ENCODE measurements around the gene FGFRL1.
"Not testable (repeated sequence)": the region's sequence is repeated elsewhere in the genome, so short reads cannot be mapped to it uniquely, and the experiment has no call there.

FGFRL1 gene

DNA sequence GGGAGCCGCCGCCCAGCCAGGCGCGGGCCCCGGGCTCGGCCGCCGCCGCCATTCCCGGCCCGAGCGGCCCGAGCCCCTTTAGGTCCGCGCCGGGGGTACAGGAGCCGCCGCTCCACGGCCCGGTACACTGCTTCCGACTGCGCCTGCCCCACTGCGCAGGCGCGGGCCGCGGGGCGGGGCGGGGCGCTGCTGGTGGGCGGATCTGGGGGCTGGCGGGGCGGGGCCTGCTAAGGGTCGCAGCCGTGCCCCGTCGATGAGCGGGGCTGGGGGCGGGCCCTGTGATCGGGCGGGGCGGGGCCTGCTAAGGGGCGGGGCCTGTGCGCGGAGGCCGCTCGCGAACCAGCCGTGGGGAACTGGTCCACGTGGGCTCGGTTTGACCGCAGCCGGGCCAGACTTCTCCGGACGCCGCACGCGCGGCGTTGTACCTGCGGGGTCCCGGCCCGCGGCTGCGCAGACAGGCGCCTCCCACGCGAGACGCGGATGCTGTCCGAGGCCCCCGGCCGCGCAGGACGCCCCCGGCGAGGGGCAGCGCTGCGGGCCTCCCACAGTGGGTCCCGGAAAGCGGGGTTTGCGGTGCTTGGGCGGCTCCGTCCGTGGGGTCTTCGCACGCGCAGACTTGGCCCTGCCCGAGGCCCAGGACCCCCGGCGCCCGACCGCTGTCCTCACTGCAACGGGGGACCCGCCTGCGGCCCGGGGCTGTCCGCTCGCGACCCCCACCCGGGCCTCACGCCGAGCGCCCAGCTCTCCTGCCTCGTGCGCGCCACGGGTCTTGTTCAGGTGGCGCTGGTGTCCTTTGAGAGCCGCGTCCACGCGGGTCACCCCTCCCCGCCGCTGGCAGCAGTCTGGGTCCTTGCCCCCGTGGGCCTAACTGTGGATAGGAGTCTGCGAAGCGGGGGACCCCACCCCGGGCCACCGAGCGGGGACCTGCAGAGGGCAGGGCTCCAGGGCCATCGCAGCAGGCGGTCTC lies 37.7 kb upstream of the FGFRL1 start, which contains the start of gene DGKQ:
Gene DGKQ (minus strand): TSS at position 139 of the 967 bp plus-strand sequence. CDS start 87 bp downstream, at position 52.
- DNase-seq, result no peak

DNA sequence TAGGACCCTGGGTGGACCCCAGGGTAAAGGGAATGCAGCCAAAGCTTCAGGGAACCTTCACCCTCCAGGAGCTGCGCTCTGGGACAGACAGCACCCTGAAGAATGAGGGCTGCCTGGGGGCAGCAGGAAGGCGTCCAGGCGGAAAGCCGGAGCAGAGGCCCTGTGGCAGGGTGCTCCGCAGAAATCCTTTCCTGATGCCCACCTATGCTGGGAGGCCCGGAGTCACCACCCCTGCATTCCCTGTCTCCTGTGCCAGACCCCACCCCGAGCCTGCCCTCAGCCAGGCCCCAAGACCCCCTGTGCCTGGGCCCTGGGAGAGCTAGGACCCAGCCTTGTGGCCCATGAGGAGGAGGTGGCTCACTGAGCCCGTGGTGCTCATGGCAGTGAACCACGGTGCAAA lies 36.8 kb upstream of the FGFRL1 start:
- DNase-seq, result no peak

DNA sequence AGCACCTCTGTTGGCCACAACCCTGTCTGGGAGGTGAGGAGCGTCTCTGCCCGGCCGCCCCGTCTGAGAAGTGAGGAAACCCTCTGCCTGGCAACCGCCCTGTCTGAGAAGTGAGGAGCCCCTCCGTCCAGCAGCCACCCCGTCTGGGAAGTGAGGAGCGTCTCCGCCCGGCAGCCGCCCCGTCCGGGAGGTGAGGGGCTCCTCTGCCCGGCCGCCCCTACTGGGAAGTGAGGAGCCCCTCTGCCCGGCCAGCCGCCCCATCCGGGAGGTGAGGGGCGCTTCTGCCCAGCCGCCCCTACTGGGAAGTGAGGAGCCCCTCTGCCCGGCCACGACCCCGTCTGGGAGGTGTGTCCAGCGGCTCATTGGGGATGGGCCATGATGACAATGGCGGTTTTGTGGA lies 35.4 kb upstream of the FGFRL1 start:
- DNase-seq, result not testable (repeated sequence)

DNA sequence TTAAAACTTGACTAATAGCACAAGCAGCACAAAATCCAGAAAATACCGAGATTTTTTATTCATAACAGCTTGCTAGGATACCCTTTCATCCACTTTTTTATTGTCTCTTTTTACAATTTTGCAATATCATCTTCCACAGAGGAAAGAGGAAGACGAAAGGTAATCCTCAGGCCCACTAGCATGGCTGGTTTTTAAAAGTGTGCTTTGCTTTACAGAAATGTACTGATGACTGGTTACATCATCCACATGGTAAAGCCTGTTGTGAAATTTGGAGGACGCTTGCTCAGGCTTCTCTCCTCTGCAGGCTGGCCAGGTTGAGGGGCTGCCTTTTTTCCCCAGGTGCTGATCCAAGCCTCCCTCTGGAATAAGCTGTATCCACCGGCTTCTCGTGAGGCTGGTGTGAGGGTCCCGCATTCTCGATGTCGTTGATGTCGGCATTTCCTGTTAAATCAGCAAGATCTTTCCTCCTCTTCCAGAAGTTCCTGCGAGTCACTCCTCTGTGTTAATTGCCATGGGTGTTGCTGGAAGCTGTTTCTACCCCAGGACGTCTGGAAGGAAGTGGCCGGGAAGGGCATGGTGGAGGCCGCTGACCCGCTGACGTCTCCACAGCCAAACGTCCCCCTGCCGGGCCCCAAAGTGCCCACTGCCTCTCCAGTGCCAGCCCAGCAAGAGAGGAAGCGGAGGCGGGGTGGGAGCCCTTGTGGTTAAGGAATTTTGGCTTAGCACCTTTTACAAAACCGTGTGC lies 32.3 kb upstream of the FGFRL1 start:
- DNase-seq, result no peak

DNA sequence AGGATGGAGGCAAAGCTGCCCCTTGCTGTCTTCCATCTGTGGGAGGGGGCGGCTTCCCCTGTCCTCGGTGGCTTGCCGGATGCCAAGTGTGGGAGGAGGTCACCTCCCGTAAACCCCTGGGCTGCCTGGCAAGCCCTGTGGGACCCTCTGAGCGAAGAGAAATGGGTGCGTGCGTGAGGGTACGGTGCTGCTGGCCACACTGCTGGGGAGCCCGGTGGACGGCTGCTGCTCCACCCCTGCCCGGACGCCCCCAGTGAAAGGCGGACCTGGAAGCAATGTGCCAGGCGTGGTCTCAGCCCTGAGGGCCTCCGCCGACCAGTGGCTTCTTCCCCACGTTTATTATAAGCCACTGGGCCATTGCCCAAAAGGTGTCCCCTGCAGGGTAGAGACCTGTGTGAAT lies 29.1 kb upstream of the FGFRL1 start:
- DNase-seq, result no peak

DNA sequence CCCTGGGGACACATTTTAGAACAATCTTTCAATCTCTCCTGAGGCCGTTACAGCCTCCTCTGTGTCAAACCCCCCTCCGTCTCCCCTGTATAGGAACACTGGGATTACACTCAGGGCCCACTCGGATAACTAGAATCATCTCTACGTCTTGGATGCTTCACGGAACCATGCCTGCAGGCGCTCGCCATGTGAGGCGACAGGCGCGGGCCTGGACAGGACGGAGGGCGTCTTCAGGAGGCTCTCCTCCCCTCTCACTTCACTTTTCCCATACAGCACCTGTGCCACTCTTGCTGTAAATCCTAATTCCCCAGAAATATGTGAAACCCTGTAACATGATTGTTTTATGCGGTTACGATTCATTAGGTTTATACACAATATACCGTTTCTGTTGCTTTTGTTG lies 28.6 kb upstream of the FGFRL1 start:
- DNase-seq, result no peak

DNA sequence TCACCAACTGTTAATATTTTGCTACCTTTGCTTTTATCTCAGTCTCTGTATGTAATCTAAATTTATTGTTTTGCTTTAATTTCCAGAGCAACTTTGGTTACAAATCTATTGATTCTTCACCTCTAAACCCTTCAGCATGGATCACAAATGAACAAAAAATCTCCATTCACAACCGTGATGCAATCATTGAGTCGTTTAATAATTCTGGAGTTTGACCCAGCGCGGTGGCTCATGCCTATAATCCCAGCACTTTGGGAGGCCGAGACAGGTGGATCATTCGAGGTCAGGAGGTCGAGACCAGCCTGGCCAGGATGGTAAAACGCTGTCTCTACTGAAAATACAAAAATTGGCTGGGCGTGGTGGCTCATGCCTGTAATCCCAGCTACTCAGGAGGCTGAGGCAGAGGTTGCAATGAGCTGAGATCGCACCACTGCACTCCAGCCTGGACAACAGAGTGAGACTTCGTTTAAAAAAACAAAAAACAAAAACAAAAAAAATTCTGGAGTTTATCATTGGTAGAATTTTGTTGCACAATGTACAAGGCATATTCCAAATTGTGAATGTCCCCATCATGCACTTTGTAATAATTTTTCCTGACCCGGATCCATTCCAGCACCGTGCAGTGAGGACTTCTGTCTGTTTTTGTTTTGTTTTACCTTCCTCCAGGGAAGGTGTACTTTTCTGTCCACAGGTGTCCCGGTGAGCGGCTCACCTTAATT lies 26.9 kb upstream of the FGFRL1 start:
- DNase-seq, result no peak

DNA sequence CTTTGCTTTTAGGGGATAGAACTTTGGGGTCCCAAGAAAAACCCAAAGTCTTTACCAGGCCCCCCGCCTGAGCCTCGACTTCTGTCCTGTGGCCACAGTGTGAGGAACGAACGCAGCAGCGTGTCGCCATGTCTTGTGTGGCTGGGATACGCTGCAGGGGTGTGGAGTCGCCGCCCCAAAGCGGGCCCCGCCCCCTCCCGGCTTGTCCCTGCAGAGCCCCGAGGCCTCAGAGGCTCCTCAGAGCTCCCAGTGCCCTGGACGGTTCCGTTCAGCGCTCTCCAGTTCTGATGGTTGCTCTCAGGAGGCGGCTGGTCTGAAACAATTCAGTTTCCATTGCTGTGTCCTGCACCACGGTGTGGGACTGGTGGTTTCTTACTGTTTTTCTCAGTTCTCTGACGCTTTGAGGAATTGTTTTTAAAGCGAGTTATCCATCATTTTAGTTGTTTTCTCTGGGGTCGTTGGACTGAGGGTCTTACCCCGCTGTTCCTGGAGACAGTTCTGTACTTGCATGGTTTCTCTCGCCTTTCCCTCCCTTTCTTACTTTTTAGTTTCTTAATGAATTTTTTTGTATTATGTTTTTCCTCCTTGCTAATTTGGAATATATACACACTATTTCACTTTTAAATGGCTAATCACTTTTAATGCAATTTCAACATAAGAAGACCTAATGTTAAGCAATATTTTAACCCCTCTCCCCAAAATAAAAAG lies 26.1 kb upstream of the FGFRL1 start:
- DNase-seq, result no peak

DNA sequence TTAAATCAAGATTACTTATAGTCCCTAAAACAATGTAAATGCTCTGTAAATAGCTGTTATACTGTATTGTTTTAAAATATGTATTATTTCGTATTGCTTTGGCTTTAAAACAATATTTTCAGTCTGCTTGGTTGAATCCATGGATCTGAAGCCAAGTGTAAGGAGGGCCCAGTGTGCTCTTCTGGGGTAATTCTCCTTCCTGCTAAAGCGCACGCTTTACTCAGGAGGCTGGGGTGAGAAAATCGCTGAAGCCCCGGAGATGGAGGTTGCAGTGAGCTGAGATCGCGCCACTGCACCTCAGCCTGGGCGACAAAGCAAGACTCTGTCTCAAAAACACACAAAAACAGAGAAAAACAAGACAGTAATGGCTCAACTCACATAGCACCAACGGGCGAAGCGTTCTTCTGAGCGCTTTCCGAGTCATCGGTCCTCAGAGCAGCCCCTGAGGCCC lies 25.0 kb upstream of the FGFRL1 start:
- no peak for DNase-seq

DNA sequence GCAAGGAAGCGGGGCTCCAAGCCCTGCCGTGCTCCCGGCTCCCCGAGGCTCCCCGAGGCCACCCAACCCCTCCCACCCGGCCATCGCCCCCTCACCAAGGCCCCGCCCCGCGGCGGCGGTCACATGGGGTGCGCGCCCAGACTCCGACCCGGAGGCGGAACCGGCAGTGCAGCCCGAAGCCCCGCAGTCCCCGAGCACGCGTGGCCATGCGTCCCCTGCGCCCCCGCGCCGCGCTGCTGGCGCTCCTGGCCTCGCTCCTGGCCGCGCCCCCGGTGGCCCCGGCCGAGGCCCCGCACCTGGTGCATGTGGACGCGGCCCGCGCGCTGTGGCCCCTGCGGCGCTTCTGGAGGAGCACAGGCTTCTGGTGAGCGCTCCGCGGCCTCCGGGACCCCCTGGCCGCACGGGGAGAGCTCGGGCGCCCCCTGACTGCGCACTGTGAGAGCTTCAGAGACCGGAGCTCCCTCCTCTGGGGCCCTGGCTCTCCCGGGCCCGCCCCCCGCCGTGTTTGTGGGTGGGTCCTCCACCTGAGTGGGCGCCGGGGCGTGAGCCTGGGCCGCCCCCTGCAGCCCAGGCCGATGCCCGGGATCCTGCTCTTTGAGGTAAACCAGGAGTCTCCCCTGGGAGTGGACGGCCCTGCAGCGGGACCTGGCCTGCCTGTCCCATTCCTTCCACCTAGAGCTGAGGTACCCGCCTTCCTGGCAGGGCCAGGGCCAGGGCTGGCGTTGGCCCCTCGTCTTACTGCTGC lies 24.4 kb upstream of the FGFRL1 start, which contains the start of gene IDUA:
Gene IDUA (plus strand): TSS at position 166 of the 745 bp plus-strand sequence. CDS start 41 bp downstream, at position 207.
- no peak for DNase-seq

DNA sequence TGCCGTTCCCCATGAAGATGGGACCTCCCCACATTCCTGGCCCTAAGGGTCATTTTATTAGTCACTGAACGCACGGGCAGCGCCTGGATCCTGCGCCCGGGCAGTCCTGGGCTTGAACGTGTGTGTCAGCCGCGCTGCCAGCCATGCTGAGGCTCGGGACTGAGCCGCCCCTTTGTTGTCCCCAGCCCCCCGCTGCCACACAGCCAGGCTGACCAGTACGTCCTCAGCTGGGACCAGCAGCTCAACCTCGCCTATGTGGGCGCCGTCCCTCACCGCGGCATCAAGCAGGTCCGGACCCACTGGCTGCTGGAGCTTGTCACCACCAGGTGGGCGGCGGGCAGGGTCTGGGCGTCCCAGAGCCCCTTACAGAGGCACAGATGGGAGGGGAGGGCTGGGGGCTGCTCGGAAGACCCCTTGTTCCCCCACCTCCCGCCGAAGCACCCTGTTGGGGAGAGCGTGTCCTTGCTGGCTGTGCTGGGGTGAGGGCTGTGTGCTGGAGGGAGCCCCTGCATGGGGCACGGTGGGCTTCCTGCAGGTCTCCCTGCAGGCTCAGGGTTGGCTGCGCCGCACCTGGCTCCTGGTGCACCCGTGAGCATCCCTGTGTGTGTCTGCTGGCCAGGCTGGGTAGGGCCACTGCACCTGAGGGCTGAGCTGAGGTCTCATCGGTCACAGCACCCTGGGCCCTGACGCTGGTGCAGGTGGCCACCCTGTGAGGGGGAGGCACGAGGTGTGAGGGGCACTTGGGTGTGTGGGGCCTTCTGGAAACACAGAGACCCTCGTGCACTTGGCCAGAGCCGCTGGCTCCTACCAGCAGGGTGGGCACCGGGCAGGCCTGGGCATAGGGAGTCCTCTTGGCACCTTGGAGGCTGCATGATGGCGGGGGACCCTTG lies 23.6 kb upstream of the FGFRL1 start:
- no peak for DNase-seq

DNA sequence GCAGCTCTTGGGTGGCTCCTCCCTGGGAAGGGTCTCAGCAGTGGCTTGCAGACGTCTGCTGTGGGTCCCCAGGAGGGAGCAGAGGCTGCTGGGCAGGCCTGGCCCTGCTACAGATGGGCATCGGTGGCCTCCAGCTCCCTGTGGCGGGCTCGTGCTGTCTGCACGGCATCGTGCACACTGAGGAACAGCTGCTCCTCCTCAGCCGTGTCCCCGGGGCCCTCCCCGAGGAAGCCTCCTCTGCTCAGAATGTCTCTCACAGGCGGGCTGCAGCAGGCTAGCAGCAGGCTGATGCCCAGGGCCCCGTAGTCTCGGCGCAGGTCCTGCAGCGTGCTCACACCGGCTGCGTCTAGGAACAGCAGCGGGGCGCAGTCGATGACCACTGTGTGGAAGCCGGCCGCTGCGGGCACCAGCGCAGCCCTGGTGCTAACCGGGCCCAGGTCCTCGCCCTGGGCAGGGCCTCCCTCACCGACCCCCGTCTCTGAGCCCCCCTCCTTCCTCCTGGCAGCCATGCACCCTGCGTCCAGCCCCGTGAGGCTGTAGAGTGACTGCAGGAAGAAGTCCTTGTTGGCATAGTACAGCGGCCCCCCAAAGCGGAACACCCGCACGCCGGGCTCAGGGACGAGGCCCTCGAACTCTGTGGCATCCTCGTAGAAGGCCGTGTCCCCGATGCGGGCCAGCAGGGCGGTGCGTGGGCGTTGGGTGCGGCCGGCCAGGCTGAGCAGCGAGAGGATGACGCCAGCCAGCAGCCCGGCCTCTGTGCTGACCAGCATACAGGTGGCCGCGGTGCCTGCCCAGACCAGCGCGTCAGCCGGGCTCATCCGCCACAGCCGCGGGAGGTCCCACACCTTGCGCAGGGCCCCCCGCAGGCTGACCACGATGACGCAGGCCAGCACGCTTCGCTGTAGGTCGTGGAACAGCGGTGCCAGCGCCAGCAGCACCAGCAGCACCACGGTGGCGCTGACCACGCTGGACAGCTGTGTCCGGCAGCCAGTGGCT lies 22.4 kb upstream of the FGFRL1 start:
- DNase-seq, result no peak

DNA sequence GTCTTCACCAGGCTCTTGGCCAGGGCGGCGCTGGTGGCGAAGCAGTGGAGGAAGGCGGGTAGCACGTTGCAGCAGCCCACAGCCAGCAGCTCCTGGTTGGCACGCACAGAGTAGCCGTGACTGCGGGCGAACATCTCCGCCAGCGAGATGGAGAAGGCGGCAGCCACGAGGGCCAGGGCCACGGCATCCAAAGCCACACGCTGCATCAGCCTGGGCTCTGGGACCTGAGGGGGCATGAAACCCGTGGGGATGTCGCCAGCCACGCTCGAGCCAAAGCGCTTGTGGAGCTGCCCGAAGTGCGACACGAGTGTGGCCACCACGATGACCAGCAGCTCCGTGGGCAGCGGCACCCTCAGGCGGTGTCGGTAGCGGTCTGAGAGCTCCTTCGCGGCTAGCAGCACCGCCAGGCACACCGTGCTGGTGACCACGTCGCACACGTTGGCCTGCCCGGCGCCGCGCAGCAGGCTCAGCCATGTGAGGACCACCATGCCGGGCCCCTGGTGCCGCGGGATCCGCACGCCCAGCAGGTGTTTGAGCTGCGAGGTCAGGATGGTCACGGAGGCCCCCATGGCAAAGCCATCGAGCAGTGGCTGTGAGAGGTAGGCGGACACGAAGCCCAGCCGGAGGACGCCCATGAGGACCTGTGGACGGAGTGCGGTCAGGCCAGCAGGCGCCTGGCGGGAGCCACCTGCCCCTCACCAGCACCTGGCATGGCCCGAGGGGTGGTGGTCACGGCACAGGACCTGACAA lies 21.5 kb upstream of the FGFRL1 start:
- no peak for DNase-seq

DNA sequence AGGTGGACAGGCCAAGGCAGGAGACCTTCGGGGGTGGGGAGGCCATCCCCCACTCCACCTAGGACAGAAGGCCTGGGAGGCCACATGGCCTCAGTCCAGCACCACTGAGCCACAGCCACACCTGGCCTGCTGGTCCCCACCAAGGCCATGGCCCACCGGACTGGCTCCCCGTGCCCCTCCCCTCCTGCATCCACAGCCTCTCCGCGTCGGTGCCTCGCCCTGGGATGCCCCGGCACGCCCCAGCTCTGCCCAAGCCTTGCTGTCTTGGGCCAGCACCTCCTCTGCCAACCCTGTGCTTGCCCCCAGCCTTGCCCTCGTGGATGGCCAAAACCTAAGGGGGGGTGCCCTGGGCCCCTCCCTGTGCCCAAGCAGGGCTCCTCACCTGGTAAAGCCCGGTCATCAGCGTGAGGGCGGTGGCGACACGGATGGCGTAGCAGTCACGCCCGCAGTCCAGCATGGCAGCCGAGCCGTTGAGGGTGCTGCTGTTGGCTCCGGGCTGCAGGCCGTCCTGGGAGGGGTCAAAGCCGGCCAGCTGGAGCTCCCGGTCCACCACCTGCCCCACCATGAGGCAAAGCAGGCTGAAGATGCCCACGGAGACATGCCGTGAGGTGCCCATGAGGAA lies 20.6 kb upstream of the FGFRL1 start:
- DNase-seq, result no peak

DNA sequence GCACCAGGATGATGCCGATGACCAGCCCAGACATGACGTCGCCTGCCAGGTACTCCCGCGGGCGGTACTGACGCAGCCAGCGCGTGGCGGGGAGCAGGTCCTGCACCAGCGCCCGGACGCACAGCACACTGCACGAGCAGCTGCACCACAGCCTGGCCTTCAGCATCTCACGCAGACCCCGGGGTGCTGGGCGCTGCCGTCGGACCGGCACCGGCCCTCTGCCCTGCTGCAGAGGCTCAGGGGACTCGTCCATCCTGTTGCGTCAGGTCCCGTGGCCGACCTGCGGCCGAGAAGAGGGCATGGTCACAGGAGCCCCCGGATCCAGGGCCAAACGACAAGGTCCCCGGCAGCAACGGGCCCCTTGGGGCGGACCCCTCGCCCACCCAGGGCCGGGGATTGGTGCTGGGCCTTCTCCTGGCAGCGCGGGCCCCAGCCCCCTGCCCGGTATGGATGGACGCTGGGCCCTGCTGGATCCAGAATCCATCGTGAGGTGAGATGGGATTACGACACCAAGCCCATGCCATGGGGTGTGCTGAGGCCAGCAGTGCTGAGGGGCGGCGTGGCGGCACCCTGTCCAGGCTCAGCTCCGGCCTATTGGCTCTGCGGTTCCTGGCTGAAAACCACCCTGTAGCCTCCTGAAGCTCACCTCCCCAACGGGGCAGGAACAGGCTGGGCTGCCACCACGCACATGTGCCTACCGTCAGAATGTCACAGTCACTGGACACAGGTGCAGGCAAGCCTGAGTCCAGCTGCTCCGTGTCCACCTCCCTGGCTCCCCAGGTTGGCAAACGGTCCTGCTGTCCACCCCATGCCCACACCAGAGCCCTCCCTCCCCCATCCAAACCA lies 19.8 kb upstream of the FGFRL1 start:
- no peak for DNase-seq

DNA sequence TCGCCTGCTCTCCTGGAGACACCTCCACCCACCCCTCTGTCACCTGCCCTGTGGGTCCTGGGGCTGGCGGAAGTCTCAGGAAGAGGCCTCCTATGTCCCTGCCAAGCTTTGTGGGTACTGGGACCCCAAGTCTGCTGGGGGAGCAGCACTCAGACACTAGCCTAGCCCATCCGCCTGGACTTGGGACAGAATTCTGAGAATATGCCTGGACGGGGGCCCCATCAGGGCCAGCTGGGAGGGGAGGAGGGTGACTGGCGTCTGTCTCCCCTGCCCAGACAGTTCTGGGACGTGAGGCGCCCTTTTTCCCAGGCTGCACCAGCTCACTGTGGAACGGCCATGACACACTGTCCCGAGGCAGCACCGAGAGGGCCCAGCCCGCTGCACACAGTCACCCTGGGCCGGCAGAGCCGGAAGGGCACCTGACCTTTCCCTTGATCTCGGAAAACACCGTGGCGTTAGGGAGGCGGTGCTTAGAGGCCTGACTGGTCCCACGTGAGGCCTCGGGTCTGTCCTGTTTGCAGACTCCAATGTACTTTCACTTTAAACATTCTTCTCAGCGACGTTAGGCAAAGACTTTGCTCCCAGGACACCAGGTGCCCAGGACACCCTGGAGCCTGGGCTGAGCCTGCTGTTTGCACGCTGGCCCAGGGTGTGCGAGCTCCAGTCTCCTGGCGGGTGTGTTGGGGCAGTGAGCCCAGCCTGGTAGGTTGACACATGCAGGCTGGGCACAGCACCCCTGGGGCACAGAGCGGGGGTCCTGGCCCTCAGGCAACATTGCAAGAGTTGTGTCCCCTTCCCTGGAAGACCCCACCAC lies 18.9 kb upstream of the FGFRL1 start:
- no peak for DNase-seq
